T-helper 1 cell treated with Interleukin-12 subunit alpha and Interleukin-12 subunit beta and Interleukin-4 antibody, amounts not matched to agents 30 μg/mL and 1 μg/mL, for 36 hours (primary cell): Measurements from ENCODE around the gene SNPH.

Experiments
- H3K27ac Mint-ChIP-seq: one replicate; pipeline ENCODE4 v1.8.0; 2021; ENCODE audit warnings: mild to moderate bottlenecking, mixed read lengths
- H3K27me3 Mint-ChIP-seq: one replicate; pipeline ENCODE4 v1.8.0; 2021; ENCODE audit warnings: low read depth, mixed read lengths
- H3K36me3 Mint-ChIP-seq: one replicate; pipeline ENCODE4 v1.8.0; 2021; ENCODE audit warnings: low read depth, mixed read lengths
- H3K4me1 Mint-ChIP-seq: one replicate; pipeline ENCODE4 v1.8.0; 2021; ENCODE audit warnings: low read depth, mixed read lengths
- H3K4me3 Mint-ChIP-seq: one replicate; pipeline ENCODE4 v1.8.0; 2021; ENCODE audit warnings: mild to moderate bottlenecking, moderate library complexity, mixed read lengths
- H3K9me3 Mint-ChIP-seq: one replicate; pipeline ENCODE4 v1.8.0; 2021; ENCODE audit warnings: mixed read lengths

Gene SNPH

GRCh38 chr20:1273366-1273765, 7.3 kb downstream of the SNPH start:
- Mint-ChIP-seq H3K36me3 (no peaks in the 10 kb centered on the region), H3K4me1 (no peaks in the 10 kb centered on the region), H3K27me3 (no peaks in the 10 kb centered on the region), H3K9me3 (no peaks in the 10 kb centered on the region), H3K27ac (no peak overlapping the region), H3K4me3 (no peak overlapping the region)

GRCh38 chr20:1274485-1275311, 8.6 kb downstream of the SNPH start:
- H3K9me3 Mint-ChIP-seq, result no peaks in the 10 kb centered on the region
- no peaks in the 10 kb centered on the region for H3K27me3 Mint-ChIP-seq
- no peak overlapping the region for H3K4me3 Mint-ChIP-seq
- H3K4me1 Mint-ChIP-seq, result no peaks in the 10 kb centered on the region
- H3K27ac Mint-ChIP-seq, result no peak overlapping the region
- H3K36me3 Mint-ChIP-seq, result no peaks in the 10 kb centered on the region

- Mint-ChIP-seq H3K4me3 (no peak overlapping the region), H3K27me3 (no peaks in the 10 kb centered on the region), H3K4me1 (no peaks in the 10 kb centered on the region), H3K36me3 (no peaks in the 10 kb centered on the region), H3K27ac (no peak overlapping the region), H3K9me3 (no peaks in the 10 kb centered on the region)
These were observed 9.8 kb downstream of the SNPH start for GRCh38 chr20:1275919-1276318.

- H3K36me3 Mint-ChIP-seq, result no peaks in the 10 kb centered on the region
- no peak overlapping the region for H3K27ac Mint-ChIP-seq
- H3K4me3 Mint-ChIP-seq, result no peak overlapping the region
- no peaks in the 10 kb centered on the region for H3K9me3 Mint-ChIP-seq
- no peaks in the 10 kb centered on the region for H3K27me3 Mint-ChIP-seq
- H3K4me1 Mint-ChIP-seq, result peaks cover under 1% of the 10 kb centered on the region
These were observed 11.6 kb downstream of the SNPH start for GRCh38 chr20:1277529-1278322.

GRCh38 chr20:1278993-1279392, 12.9 kb downstream of the SNPH start:
- Mint-ChIP-seq H3K27me3 (no peaks in the 10 kb centered on the region), H3K9me3 (no peaks in the 10 kb centered on the region), H3K36me3 (peaks cover 2% of the 10 kb centered on the region), H3K4me1 (peaks cover 1% of the 10 kb centered on the region), H3K27ac (no peak overlapping the region), H3K4me3 (no peak overlapping the region)

- H3K9me3 Mint-ChIP-seq, result no peaks in the 10 kb centered on the region
- no peak overlapping the region for H3K4me3 Mint-ChIP-seq
- H3K27ac Mint-ChIP-seq, result no peak overlapping the region
- peaks cover 4% of the 10 kb centered on the region for H3K4me1 Mint-ChIP-seq
- H3K27me3 Mint-ChIP-seq, result no peaks in the 10 kb centered on the region
- peaks cover 5% of the 10 kb centered on the region for H3K36me3 Mint-ChIP-seq
These were observed 14.4 kb downstream of the SNPH start for GRCh38 chr20:1280195-1281102.

- no peak overlapping the region for H3K27ac Mint-ChIP-seq
- peaks cover 9% of the 10 kb centered on the region for H3K4me1 Mint-ChIP-seq
These were observed 15.4 kb downstream of the SNPH start for GRCh38 chr20:1281279-1282057.

GRCh38 chr20:1282966-1283365, 16.9 kb downstream of the SNPH start:
- Mint-ChIP-seq H3K4me1 (peaks cover 21% of the 10 kb centered on the region), H3K27ac (no peak overlapping the region), H3K27me3 (no peaks in the 10 kb centered on the region), H3K36me3 (peaks cover 8% of the 10 kb centered on the region), H3K9me3 (no peaks in the 10 kb centered on the region), H3K4me3 (no peak overlapping the region)

More at GRCh38 chr20:1281279-1282057, 15.4 kb downstream of the SNPH start:
- Mint-ChIP-seq H3K4me3 (no peak overlapping the region), H3K36me3 (peaks cover 5% of the 10 kb centered on the region), H3K9me3 (no peaks in the 10 kb centered on the region), H3K27me3 (no peaks in the 10 kb centered on the region)

GRCh38 chr20:1283522-1284510, 17.7 kb downstream of the SNPH start:
- Mint-ChIP-seq H3K4me1 (peaks cover 21% of the 10 kb centered on the region), H3K27ac (no peak overlapping the region), H3K27me3 (no peaks in the 10 kb centered on the region), H3K36me3 (peaks cover 11% of the 10 kb centered on the region), H3K4me3 (no peak overlapping the region), H3K9me3 (no peaks in the 10 kb centered on the region)

- Mint-ChIP-seq H3K27me3 (no peaks in the 10 kb centered on the region), H3K4me3 (peak overlapping the region; percentile 72), H3K4me1 (peaks cover 21% of the 10 kb centered on the region), H3K9me3 (no peaks in the 10 kb centered on the region), H3K36me3 (peaks cover 11% of the 10 kb centered on the region), H3K27ac (peak overlapping the region; percentile 70)
These were observed 20.4 kb downstream of the SNPH start for GRCh38 chr20:1286267-1287024.

GRCh38 chr20:1287306-1287705, 21.2 kb downstream of the SNPH start:
- Mint-ChIP-seq H3K4me1 (peaks cover 21% of the 10 kb centered on the region), H3K27me3 (no peaks in the 10 kb centered on the region), H3K27ac (peak overlapping the region; percentile 82), H3K4me3 (peak overlapping the region; percentile 72), H3K9me3 (no peaks in the 10 kb centered on the region), H3K36me3 (peaks cover 11% of the 10 kb centered on the region)

- Mint-ChIP-seq H3K9me3 (no peaks in the 10 kb centered on the region), H3K4me1 (peaks cover 20% of the 10 kb centered on the region)
These were observed 21.9 kb downstream of the SNPH start for GRCh38 chr20:1287787-1288569.

More at GRCh38 chr20:1287787-1288569, 21.9 kb downstream of the SNPH start:
- H3K27ac Mint-ChIP-seq, result peak overlapping the region; percentile 82
- peaks cover 11% of the 10 kb centered on the region for H3K36me3 Mint-ChIP-seq
- no peak overlapping the region for H3K4me3 Mint-ChIP-seq
- no peaks in the 10 kb centered on the region for H3K27me3 Mint-ChIP-seq
